Middle frontal gyrus (tissue), 1 donor: ENCODE measurements around the gene IFT81.
"Not testable (repeated sequence)": the region's sequence is repeated elsewhere in the genome, so short reads cannot be mapped to it uniquely, and the experiment has no call there.

Experiments used
- DNase-seq: peaks from one replicate; pipeline ENCODE4 v3.0.0-alpha.2; 2015; ENCODE audit warnings: low spot score; ENCODE audit errors: extremely low spot score

IFT81 gene, protein sequence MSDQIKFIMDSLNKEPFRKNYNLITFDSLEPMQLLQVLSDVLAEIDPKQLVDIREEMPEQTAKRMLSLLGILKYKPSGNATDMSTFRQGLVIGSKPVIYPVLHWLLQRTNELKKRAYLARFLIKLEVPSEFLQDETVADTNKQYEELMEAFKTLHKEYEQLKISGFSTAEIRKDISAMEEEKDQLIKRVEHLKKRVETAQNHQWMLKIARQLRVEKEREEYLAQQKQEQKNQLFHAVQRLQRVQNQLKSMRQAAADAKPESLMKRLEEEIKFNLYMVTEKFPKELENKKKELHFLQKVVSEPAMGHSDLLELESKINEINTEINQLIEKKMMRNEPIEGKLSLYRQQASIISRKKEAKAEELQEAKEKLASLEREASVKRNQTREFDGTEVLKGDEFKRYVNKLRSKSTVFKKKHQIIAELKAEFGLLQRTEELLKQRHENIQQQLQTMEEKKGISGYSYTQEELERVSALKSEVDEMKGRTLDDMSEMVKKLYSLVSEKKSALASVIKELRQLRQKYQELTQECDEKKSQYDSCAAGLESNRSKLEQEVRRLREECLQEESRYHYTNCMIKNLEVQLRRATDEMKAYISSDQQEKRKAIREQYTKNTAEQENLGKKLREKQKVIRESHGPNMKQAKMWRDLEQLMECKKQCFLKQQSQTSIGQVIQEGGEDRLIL

DNA sequence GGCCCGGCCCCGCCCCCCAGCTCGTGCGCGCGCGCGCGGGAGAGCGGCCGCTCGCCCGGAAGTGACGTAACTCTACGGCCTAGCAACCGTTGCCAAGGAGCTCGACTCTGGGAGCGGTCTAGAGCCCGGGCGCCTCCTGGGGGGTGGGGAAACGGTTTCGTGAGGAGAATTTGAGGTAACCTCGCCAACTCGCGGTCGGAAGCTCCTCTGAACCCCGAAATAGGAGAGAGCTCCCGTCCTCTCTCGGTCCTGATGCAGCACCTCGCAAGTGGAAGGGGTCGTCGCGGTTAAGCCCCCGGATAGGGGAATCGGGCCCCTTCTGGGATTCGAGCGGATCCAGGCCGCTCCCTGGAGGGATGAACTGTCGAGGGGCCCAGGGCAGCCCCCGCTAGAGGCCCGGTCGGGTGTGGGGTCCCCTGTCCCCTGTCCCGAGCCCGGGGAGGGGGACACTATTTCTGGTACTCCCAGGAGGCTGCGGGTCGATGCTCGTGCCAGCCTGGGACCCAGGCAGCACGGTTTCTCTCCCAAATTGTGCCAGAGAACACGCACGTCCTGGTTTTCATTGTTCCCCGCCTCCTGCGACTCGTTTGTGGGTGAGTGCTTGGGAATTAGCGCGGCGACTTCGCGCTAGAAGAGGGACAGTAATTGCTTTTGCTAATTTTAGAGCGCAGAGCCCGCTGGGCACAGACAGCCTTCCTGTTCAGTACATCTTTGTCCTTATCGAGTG lies at the start of gene IFT81:
IFT81 (plus strand) TSS at position 89 of the 727 bp plus-strand sequence. CDS start 3,024 bp downstream, outside the sequence.
- DNase-seq, result peak; percentile 91

DNA sequence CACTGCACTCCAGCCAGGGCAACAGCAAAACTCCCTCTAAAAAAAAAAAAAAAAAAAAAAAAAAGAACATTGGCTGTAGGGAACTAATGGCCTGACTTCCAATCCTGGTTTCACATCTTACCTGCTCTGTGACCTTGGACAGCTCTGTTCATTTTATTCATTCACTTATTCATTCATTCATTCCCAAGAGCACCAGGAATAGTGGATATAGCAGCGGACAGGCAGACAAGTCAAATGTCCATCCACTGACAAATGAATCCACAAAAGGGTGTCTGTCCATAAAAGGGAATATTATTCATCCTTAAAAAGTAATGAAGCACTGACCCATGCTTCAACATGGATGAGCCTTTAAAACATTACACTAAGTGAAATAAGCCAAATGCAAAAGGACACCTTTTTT lies 48.3 kb upstream of the IFT81 start:
- DNase-seq, result no peak

DNA sequence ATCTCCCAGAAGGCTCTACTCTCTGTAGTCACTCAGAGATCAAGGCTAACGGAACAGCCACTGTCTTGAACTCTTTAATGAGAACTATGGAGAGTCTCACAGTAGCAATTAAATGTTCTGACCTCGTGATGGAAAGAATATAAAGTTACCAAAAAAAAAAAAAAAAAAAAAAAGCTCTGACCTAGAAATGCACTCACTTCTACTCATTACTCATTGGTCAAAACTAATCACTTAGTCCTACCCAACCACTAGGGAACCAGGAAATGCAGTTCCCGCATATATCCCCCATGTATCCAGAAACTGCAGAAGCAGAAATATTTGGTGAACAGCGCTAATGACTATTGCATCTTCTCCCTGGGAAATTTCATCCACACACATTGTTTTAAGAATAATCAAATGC lies 46.4 kb upstream of the IFT81 start:
- DNase-seq, result no peak

DNA sequence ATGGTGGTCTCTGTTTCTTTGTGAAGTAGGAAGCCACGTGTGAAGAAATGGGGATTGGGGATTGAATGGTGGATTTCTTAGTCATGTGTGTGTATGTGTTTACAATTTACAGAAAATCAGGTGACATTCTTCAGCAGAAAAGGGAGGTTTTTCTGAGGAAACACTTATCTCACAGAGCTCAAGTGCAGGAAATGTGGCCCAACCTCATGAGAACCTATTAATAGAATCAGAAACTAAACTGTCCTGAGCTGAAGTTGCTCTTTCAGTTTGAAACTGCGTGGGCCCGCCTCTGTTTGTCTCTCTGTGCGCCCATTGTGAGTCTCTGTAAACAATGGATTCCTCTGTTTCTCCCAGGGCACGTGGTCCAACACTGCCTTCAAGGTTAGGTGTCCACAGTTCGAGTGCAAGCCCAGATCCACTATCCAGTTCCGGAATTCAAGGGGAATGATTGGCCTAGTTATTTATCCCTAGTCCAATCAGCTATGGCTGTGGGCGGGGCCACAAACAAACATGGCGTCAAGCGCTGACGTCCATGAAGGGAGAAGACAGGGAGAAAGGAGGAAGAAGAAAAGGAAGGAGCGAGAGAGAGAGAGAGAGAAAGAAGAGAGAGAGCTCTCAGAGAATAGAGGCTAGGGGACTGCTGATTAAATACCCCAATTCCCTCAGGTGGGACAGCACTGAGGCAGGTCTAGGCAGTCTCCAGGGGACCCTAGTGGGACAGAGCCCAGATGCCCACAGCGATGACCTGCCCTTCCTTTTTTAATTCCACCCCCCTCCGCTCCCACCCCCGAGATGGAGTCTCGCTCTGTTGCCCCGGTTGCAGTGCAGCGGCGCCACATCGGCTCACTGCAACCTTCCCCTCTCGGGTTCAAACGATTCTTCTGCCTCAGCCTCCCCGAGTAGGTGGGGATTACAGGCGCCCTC lies 44.4 kb upstream of the IFT81 start:
- peak; percentile 81 for DNase-seq

DNA sequence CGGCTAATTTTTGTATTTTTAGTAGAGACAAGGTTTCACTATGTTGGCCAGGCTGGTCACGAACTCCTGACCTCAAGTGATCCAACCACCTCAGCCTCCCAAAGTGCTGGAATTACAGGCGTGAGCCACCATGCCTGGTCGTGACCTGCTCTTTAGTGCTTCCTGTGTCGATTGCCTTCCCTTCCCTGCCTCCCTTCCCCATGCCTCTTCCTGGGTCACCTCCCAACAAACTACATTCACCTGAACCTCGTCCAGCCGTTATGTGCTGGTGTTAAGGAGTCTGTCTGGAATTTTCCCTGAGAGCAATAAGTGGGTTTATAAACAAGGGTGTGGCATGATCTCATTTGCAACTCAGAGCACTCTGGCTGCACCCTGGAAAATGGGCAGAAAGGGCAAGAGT lies 43.7 kb upstream of the IFT81 start:
- no peak for DNase-seq

DNA sequence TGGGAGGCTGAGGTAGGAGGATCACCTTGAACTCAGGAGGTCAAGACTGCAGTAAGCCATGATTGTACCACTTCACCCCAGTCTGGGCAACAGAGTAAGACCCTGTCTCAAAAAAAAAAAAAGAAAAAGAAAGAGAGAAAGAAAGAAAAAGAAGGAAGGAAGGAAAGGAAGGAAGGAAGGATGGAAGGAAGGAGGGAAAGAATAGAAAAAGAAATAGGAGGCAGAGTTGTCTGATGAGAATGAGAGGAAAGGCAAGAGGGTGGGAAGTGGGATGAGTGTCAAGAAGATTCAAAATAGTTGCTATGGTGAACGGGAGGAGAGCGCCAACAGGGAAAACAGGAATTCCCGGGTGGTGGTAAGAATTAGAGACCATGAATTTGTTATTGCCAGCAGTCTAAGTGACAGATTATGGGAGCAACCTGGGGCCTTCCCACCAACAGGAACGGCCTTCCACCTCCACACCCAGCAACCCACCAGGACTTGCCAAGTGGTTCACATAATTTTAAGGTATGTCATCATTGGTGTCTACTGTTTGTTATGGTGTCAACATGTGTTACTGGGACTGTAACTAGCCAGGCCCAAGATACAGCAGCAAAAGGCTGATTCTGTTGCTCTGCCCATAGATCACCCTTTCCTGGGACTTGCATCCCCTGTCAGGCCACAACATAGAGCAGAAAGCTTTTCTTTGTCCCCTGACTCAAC lies 39.7 kb upstream of the IFT81 start:
- no peak for DNase-seq

DNA sequence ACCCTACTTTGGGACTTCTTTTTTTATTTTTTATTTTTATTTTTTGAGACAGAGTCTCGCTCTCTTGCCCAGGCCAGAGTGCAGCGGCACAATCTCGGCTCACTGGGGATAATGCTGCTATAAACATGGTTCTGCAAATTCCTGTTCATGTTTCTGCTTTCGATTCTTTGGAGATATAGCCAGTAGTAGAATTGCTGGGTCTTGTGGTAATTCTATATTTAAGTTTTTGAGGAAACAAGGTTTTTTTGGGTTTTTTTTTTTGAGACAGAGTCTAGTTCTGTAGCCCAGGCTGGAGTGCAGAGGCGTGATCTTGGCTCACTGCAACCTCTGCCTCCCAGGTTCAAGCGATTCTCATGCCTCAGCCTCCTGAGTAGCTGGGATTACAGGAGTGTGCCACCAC lies 35.9 kb upstream of the IFT81 start:
- DNase-seq, result not testable (repeated sequence)

DNA sequence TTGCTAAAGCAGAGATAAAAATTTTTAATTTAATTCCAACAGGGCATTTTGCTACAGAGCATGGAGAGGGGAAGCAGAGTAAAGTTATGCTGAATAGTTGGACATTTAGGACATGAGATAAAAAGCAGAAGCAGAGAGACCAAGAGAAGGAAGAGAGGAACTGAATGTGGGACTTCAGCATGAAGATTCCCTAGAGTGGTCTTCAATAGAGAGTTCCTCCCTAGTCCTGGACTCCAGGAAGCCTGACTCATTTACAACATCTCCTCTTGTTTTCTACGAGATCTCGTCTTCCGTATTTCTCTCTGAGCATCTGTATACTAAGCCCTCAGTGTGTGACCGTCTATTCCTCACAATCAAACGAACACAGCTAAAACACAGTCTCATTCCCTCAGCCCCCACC lies 35.2 kb upstream of the IFT81 start:
- DNase-seq, result no peak

DNA sequence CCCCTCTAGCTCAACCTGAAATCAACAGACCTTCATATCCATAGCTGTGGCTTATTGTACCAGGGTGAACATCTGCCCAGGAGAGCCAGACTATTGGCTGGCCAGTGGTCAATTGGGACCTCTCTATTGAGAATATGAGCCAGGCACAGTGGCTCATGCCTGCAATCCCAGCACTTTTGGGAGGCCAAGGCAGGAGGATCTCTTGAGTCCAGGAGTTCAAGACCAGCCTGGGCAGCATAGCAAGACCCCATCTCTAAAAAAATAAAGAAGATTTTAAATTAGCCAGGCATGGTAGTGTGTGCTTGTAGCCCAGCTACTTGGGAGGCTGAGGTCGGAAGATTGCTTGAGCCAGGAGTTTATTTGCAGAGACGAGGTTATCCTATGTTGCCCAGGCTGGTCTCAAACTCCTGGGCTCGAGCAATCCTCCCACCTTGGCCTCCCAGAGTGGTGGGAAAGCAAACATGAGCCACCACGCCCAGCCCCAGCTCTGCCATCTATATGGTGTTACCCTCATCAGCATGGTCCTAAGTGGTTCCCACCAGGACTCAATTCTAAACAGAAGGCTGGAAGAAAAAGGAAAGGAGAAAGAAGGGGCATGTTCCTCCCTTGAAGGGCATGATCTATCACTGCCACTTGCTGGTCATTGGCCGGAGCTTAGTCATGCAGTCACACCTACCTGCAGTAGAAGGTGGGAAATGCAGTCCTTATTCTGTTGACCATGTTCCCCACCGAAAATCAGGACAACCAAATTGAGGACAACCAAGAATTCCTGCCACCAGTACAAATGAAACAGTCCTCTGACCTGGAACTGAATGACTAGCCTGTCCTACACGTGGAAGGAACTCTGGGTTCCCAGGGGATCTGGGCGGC lies 33.7 kb upstream of the IFT81 start:
- DNase-seq, result no peak

DNA sequence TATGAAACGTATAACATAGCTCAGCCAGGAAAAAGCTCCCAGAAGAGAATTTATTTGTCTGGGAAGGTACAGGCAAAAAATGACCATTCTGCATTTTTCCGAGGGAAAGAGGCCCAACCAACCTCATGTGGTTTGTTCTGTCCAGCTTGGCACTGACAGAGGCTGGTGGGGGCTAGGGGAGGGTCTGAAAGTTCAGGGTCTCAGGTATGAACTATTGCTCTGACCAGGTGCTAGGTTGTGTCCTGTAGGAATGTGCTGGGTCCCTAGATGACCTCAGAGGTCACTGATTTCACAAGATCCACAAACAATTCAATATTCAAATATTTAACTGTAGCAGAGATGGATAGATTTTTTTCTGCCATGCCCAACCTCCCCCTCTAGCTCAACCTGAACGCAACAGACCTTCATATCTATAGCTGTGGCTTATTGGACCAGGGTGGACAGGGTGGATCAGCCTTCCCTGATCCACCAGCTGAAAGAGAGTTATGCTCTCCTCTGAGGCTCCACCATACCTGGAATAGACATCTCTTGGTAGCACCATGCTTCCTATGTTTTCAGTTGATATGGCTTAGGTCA lies 32.9 kb upstream of the IFT81 start:
- DNase-seq, result no peak

DNA sequence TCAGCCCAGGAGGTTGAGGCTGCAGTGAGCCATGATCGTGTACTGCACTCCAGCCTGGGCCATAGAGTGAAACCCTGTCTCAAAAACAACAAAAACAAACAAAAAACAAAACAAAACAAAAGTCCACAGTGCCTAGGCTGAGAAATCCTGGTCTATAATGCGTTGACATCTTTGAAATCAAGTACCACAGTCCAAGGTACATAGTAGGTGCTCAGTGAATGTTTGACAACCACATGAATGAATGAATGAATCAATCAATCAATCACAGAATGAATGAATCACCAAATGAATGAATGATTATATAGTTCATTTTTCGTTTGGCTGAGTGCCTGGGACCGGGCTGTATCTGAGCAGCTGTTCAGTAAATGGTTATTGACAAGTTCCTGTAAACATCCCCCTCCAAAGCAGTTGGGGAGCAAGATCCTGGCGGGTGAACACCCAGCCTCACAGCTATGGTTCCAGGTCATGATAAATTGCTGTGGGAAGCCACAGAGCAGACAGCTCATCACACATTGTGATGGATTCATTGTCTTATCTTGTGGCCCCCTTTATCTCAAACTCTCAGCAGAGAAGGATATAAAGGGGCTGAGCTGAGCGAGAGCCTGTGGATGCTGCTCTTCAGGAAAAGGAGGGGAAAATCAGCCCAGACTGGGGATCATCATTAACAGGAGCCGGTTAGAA lies 30.4 kb upstream of the IFT81 start:
- no peak for DNase-seq

DNA sequence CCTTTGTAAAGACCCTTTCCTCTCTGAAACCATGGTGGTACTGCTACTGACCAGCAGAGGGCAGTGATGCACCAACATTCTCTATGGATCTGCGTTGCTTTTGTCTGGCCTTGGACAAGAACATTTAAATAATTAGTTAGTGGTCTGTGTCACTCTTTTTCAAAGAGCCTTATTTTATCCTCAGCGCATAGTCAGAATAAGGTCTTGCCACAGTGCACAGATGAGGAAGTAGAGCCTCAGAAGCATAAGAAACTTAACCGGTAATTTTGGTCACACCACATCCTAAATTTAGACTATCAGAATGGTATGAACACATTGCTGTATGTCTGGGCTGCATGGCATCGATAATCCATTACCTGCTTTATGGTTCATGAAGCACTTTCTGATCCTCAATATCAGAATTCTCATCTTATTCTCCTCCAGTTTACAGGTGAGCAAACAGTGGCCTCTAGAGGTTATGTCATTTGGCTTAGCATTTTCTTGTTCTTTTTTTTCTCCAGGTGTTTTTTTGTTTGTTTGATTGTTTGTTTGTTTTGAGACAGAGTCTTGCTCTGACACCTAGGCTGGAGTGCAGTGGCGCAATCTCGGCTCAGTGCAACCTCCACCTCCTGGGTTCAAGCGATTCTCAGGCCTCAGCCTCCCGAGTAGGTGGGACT lies 23.7 kb upstream of the IFT81 start:
- peak; percentile 72 for DNase-seq

DNA sequence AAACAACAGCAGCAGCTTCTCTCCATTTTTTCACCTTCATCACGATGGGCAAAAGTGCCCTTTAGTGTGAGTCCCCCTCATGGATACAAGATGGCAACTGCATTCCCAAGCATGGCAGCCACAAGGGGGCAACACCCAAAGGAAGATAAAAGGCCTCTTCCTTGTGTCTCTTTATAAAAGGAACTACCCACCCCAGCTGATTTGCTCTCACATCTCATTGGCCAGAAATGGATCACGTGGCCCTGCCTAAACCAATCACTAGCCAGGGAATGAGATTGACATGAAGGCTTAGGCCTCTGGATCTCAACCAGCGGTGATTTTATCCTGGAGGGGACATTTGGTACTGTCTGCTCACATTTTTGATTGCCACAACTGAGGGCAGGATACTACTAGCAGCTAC lies 21.9 kb upstream of the IFT81 start:
- DNase-seq, result no peak

DNA sequence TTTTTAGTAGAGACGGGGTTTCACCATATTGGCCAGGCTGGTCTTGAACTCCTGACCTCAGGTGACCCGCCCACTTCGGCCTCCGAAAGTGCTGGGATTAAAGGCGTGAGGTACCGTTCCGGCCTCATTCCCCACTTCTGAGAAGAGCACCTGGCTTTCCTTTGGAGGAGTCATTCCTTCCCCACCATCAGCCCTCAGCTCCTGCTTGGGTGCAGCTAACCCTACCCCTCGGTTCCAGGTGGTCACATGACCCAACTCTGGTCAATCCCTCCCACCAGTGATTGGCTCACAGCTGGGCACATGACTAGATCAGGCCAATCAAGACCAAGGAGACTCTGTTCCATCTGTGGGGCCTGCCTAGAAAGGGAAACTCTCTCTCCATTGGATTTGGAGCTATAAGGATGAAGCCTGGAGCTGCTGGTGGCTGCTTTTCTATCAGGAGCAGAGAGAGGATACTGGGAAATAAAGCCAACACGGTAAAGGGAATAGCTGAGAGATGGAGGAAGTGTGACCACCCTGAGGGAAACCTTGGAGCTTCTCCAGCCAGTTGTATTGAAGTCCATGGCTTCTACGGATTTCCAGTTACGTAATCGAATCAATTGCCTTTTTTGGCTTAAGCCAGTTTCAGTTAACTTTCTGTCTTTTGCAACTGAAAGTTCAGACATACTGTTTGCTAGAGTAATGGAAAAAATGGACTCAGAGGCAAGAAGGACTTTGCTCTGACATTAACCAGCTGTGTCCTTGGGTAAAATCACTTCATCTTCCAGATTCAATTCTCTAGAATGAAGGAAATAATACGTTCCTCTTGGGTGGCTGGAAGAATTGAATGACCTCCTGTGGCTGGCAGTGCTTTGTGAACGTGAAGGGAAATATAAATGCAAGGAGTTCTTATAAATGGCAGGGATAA lies 19.7 kb upstream of the IFT81 start:
- DNase-seq, result no peak

DNA sequence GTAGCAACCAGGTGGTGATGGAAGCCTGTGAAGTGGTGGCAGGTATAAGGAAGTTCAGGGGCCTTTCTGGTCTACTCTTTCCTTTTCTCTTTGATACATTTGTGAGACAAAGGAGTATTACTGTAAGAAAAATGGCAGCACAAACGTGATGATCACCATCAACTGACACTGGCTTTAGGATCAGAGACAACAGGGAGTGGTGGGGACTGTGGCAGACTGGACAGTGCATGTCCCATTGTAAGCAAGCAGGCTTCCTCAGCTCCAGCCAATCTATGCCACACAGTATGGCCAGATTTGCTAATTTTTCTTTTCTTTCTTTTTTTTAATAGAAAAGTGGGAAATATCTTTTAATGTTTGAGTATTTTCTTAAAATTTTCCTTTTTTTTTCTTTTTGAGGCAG lies 19.0 kb upstream of the IFT81 start:
- no peak for DNase-seq

DNA sequence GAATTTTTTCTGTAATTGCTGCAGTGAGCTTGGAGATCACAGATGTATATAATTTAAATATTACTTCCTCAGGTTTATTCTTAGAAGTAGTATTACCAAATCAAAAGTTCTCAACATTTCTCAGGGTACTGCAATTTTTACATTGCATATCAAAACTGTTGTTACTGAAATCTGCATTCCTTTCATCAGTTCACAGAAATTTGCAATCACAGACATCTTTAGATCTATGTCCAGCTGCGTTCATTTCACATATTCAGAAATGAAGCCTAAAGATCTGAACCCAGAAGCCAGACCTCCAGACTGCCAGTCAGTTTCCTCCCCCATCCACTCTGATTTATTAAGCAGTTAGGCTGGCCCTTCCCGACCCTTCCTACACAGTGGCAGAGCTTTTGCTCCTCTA lies 18.2 kb upstream of the IFT81 start:
- no peak for DNase-seq
